Tibial artery (tissue), 4 donors: ENCODE measurements around the gene HNRNPF.

ENCODE experiments used
- DNase-seq, 2 donors: peaks; one replicate each; pipeline ENCODE4 v3.0.0-alpha.2; 2019
- H3K27ac ChIP-seq, 2 donors: fragments of 200-600 bp; sonication (generic) in 1 of 2; 1 replicate in 1 of 2; 2 replicates in 1 of 2; pipeline ENCODE4 v1.5.1; 2018 to 2019; ENCODE audit warnings: mild to moderate bottlenecking in 1 of 2
- H3K27me3 ChIP-seq, 2 donors: fragments of 200-600 bp; sonication (generic) in 1 of 2; one replicate each; pipeline versions ENCODE4 v1.5.1 to v1.6.0; 2016 to 2019
- H3K36me3 ChIP-seq, 3 donors: fragments of 200-600 bp; sonication (generic) in 2 of 3; one replicate each; pipeline ENCODE4 v1.5.1; 2016 to 2019; ENCODE audit warnings: mild to moderate bottlenecking in 2 of 3
- H3K4me1 ChIP-seq, 4 donors: fragments of 200-600 bp; sonication (generic) in 2 of 4; 1 replicate in 3 of 4; 2 replicates in 1 of 4; pipeline ENCODE4 v1.5.1; 2016 to 2019
- H3K4me3 ChIP-seq, 2 donors: fragments of 200-600 bp; sonication (generic) in 1 of 2; 1 replicate in 1 of 2; 2 replicates in 1 of 2; pipeline ENCODE4 v1.5.1; 2018 to 2019; ENCODE audit warnings: mild to moderate bottlenecking in 2 of 2
- H3K9me3 ChIP-seq, 3 donors: fragments of 200-600 bp; sonication (generic) in 1 of 3; one replicate each; pipeline ENCODE4 v1.5.1; 2016 to 2019
- intact Hi-C: fragments of 100-400 bp; cut with DNase I; formaldehyde crosslinking; loops from one replicate; pipeline ENCODE4 v1.15.0; 2023; ENCODE audit warnings: low total_unique reads
- TF ChIP-seq, protein P1 (sequence below), 2 experiments: fragments of 200-600 bp in 1 of 2; fragments of 450-650 bp in 1 of 2; IDR thresholded peaks; one replicate each; pipeline ENCODE4 v1.5.1; 2017 to 2019; ENCODE audit warnings: antibody characterized with exemption in 2 of 2, mild to moderate bottlenecking in 1 of 2, moderate library complexity in 1 of 2

The HNRNPF gene

GRCh38 chr10:43417950-43418768 lies 9.2 kb upstream of the HNRNPF start:
- intact Hi-C loops, result no loop called here
- no peak overlapping the region for H3K27ac ChIP-seq
- no peak for DNase-seq

DNA sequence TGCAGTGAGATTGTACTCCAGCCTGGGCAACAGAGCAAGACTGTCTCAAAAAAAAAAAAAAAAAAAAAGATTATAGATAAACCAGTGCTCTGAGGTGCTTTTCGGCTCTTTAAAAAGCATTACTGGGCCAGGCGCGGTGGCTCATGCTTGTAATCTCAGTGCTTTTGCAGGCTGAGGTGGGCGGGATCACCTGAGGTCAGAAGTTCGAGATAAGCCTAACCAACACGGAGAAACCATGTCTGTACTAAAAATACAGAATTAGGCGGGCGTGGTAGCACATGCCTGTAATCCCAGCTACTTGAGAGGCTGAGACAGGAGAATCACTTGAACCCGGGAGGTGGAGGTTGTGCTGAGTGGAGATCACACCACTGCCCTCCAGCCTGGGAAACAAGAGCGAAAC lies 6.6 kb upstream of the HNRNPF start:
- H3K36me3 ChIP-seq, result no peaks in the 10 kb centered on the region
- H3K4me1 ChIP-seq, result peaks cover 0 to 7% (median 3%) of the 10 kb centered on the region in 4 donors
- H3K9me3 ChIP-seq, result no peaks in the 10 kb centered on the region
- no peaks in the 10 kb centered on the region for H3K27me3 ChIP-seq
- DNase-seq, result no peak
- H3K4me3 ChIP-seq, result no peak overlapping the region
- H3K27ac ChIP-seq, result no peak overlapping the region
- TF ChIP-seq, protein P1, sequence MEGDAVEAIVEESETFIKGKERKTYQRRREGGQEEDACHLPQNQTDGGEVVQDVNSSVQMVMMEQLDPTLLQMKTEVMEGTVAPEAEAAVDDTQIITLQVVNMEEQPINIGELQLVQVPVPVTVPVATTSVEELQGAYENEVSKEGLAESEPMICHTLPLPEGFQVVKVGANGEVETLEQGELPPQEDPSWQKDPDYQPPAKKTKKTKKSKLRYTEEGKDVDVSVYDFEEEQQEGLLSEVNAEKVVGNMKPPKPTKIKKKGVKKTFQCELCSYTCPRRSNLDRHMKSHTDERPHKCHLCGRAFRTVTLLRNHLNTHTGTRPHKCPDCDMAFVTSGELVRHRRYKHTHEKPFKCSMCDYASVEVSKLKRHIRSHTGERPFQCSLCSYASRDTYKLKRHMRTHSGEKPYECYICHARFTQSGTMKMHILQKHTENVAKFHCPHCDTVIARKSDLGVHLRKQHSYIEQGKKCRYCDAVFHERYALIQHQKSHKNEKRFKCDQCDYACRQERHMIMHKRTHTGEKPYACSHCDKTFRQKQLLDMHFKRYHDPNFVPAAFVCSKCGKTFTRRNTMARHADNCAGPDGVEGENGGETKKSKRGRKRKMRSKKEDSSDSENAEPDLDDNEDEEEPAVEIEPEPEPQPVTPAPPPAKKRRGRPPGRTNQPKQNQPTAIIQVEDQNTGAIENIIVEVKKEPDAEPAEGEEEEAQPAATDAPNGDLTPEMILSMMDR (IDR thresholded peaks at IDR 0.05), result no peak
- intact Hi-C loops, result no loop called here

More at GRCh38 chr10:43417950-43418768, 9.2 kb upstream of the HNRNPF start:
- H3K9me3 ChIP-seq, result no peaks in the 10 kb centered on the region
- TF ChIP-seq, protein P1 (IDR thresholded peaks at IDR 0.05), result no peak
- H3K36me3 ChIP-seq, result no peaks in the 10 kb centered on the region
- H3K4me3 ChIP-seq, result no peak overlapping the region
- H3K27me3 ChIP-seq, result no peaks in the 10 kb centered on the region
- H3K4me1 ChIP-seq, result peaks cover 0 to 15% (median 5%) of the 10 kb centered on the region in 4 donors

- peaks cover under 1 to 13% (median 5%) of the 10 kb centered on the region in 4 donors for H3K4me1 ChIP-seq
- no peak overlapping the region for H3K4me3 ChIP-seq
- intact Hi-C loops, result no loop called here
- no peaks in the 10 kb centered on the region for H3K27me3 ChIP-seq
- H3K27ac ChIP-seq, result no peak overlapping the region
- H3K36me3 ChIP-seq, result no peaks in the 10 kb centered on the region
- no peak for DNase-seq
- H3K9me3 ChIP-seq, result no peaks in the 10 kb centered on the region
- TF ChIP-seq, protein P1 (IDR thresholded peaks at IDR 0.05), result no peak
These were observed 2.5 kb upstream of the HNRNPF start for GRCh38 chr10:43411536-43411935.

DNA sequence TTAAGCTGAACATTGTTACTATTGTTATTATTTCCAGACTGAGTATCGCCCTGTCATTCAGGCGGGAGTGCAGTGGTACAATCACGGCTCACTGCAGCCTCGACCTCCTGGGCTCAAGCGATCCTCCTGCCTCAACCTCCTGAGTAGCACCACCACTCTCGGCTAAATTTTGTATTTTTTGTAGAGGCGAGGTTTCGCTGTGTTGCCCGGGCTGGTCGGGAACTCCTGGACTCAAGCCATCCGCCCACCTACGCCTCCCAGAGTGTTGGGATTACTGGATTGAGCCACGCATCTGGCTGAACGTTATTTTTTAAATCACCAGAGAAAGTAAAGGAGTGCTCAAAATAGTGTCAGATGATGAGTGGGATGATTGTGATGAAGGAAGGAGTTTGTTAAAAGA lies 1.4 kb upstream of the HNRNPF start:
- Histone ChIP-seq H3K36me3 (no peaks in the 10 kb centered on the region), H3K27ac (no peak overlapping the region), H3K9me3 (no peaks in the 10 kb centered on the region), H3K4me1 (peaks cover 3 to 24% (median 16%) of the 10 kb centered on the region in 4 donors), H3K4me3 (no peak overlapping the region), H3K27me3 (no peaks in the 10 kb centered on the region)
- intact Hi-C loops, result no loop called here
- DNase-seq, result no peak
- TF ChIP-seq, protein P1 (IDR thresholded peaks at IDR 0.05), result no peak

- H3K4me3 ChIP-seq, result peak overlapping the region; percentile 74 to 91
- no peaks in the 10 kb centered on the region for H3K27me3 ChIP-seq
- DNase-seq, result peak in 1 of 2 donors; percentile 74
- H3K27ac ChIP-seq, result peak overlapping the region; percentile 97 to 99
- intact Hi-C loops, result no loop called here
- H3K9me3 ChIP-seq, result no peaks in the 10 kb centered on the region
- TF ChIP-seq, protein P1 (IDR thresholded peaks at IDR 0.05), result no peak
- H3K4me1 ChIP-seq, result peaks cover 3 to 32% (median 23%) of the 10 kb centered on the region in 4 donors
- no peaks in the 10 kb centered on the region for H3K36me3 ChIP-seq
These were observed 561 bp upstream of the HNRNPF start for GRCh38 chr10:43409385-43410109.
